ENCODE measurements around the gene ADAM12. TPM values are rescaled to one million over a fixed set of nuclear protein-coding genes. Genes with fewer than 3 reads are reported as not detected.

Gene ADAM12
- total RNA-seq, 1 experiment from 2014 or later, result not detected

DNA sequence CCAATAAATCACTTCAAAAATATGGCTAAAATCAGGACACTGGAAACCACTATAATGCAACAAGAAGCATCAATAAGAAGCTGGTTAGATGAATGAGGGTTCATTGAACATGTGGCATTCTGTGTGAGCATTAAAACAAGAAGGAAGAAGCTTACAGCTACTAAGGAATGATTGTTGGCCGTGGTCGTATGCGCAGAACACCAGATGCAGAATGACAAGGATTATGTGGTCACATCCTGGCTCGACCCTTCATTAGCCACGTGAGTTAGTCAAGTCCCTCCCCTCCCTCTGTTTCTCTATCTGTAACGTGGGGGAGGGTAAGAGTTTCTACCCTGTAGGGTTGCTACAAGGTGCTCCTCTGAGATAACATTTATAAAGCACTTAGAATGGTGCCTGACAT lies 174.3 kb downstream of the ADAM12 start:
- no peaks in the 10 kb centered on the region for H3K9me3 Mint-ChIP-seq (ENCODE audit: low read depth, unreplicated experiment)
- BruUV-seq (replicated peaks), result no TSS peak
- H3K27ac Mint-ChIP-seq (ENCODE audit: unreplicated experiment), result no peak overlapping the region

DNA sequence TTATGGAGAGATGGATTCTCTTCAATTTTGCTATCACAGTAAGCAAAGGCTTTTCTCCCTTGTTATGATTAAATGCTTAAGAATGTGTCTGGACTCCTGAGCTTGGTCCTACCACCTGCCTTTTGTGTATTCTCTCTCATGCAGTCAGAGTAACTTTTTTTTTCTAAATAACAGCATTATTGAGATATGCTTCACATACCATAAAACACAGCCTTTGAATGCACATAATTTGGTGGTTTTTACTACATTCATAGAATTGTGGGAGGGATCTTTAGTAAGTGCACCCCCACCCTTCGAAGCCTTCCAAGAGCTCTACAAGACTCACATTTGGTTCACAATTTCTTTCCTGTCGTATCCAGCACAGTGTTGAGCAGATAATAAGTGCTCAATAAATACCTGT lies 175.5 kb downstream of the ADAM12 start:
- DNase-seq, result no peak
- Mint-ChIP-seq H3K4me1 (ENCODE audit: low read depth, unreplicated experiment) (no peaks in the 10 kb centered on the region), H3K36me3 (ENCODE audit: insufficient read depth, unreplicated experiment) (no peaks in the 10 kb centered on the region), H3K4me3 (ENCODE audit: low read depth, unreplicated experiment) (no peak overlapping the region), H3K9me3 (ENCODE audit: low read depth, unreplicated experiment) (no peaks in the 10 kb centered on the region), H3K27me3 (ENCODE audit: unreplicated experiment) (peaks cover 27% of the 10 kb centered on the region), H3K27ac (ENCODE audit: unreplicated experiment) (no peak overlapping the region)
- BruUV-seq (replicated peaks), result no TSS peak
- CTCF ChIA-PET, result no interaction called here
- intact Hi-C loops (cut with micrococcal nuclease; ENCODE audit: unreplicated experiment), result no loop called here
- TF ChIP-seq, protein P1, sequence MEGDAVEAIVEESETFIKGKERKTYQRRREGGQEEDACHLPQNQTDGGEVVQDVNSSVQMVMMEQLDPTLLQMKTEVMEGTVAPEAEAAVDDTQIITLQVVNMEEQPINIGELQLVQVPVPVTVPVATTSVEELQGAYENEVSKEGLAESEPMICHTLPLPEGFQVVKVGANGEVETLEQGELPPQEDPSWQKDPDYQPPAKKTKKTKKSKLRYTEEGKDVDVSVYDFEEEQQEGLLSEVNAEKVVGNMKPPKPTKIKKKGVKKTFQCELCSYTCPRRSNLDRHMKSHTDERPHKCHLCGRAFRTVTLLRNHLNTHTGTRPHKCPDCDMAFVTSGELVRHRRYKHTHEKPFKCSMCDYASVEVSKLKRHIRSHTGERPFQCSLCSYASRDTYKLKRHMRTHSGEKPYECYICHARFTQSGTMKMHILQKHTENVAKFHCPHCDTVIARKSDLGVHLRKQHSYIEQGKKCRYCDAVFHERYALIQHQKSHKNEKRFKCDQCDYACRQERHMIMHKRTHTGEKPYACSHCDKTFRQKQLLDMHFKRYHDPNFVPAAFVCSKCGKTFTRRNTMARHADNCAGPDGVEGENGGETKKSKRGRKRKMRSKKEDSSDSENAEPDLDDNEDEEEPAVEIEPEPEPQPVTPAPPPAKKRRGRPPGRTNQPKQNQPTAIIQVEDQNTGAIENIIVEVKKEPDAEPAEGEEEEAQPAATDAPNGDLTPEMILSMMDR (IDR thresholded peaks at IDR 0.05; ENCODE audit: unreplicated experiment), result no peak

More for the DNA sequence above, 174.3 kb downstream of the ADAM12 start:
- Mint-ChIP-seq H3K4me1 (ENCODE audit: low read depth, unreplicated experiment) (no peaks in the 10 kb centered on the region), H3K36me3 (ENCODE audit: insufficient read depth, unreplicated experiment) (no peaks in the 10 kb centered on the region), H3K27me3 (ENCODE audit: unreplicated experiment) (peaks cover 27% of the 10 kb centered on the region), H3K4me3 (ENCODE audit: low read depth, unreplicated experiment) (no peak overlapping the region)
- CTCF ChIA-PET, result no interaction called here
- intact Hi-C loops (cut with micrococcal nuclease; ENCODE audit: unreplicated experiment), result no loop called here
- no peak for DNase-seq
- TF ChIP-seq, protein P1 (IDR thresholded peaks at IDR 0.05; ENCODE audit: unreplicated experiment), result no peak

DNA sequence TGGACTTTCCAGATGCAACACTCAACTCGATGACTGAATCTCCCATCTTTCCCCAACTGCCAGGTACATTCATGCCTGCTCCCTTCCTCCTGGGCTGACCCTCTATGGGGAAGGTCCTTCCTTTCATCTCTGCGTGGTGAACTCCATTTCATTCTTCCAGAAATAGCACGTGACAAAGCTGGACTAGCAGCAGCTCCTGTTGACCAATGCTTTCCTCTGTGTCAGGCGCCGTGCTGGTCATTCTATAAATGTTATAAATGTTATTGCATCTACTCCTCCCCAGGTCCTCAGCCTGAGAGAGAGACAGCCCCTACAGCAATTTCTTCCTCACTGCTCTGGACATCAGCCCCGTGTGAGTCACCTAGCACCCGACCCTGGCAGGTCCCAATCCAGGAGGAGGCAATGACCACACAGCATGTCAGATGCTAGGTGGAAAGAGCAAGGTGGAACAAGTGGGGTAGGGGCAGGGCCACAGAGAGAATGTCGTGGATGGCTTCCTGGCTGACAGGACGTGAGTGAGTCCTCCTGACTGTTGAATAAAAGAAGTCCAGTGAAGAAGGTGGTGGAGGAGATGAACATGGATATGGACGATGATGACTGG lies 178.1 kb downstream of the ADAM12 start:
- Mint-ChIP-seq H3K9me3 (ENCODE audit: low read depth, unreplicated experiment) (no peaks in the 10 kb centered on the region), H3K27me3 (ENCODE audit: unreplicated experiment) (peaks cover 38% of the 10 kb centered on the region), H3K27ac (ENCODE audit: unreplicated experiment) (no peak overlapping the region), H3K4me1 (ENCODE audit: low read depth, unreplicated experiment) (no peaks in the 10 kb centered on the region), H3K36me3 (ENCODE audit: insufficient read depth, unreplicated experiment) (no peaks in the 10 kb centered on the region), H3K4me3 (ENCODE audit: low read depth, unreplicated experiment) (no peak overlapping the region)
- intact Hi-C loops (cut with micrococcal nuclease; ENCODE audit: unreplicated experiment), result no loop called here
- no TSS peak for BruUV-seq (replicated peaks)
- CTCF ChIA-PET, result no interaction called here
- TF ChIP-seq, protein P1 (IDR thresholded peaks at IDR 0.05; ENCODE audit: unreplicated experiment), result no peak
- no peak for DNase-seq

DNA sequence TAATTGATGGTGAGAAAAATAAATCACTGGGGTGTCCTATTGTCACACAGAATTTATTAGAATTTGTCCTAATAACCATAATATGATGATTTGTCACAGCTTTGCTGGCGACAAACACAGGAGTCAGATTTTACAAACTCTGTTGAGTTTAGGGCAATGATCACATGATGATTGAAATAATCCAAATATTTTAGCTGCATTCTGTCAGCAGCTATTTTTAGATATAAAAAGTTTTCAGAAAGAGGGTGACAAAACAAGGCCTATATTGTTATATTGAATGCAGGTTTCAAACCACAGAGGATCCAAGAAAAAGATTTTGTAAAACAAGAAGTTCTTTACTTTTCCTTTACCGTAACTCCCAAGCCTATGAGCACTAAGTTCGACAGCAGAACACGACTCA lies 178.8 kb downstream of the ADAM12 start:
- H3K36me3 Mint-ChIP-seq (ENCODE audit: insufficient read depth, unreplicated experiment), result no peaks in the 10 kb centered on the region
- intact Hi-C loops (cut with micrococcal nuclease; ENCODE audit: unreplicated experiment), result no loop called here
- no peak overlapping the region for H3K27ac Mint-ChIP-seq (ENCODE audit: unreplicated experiment)
- CTCF ChIA-PET, result no interaction called here
- DNase-seq, result no peak
- H3K4me1 Mint-ChIP-seq (ENCODE audit: low read depth, unreplicated experiment), result no peaks in the 10 kb centered on the region
- no TSS peak for BruUV-seq (replicated peaks)
- TF ChIP-seq, protein P1 (IDR thresholded peaks at IDR 0.05; ENCODE audit: unreplicated experiment), result no peak
- no peaks in the 10 kb centered on the region for H3K9me3 Mint-ChIP-seq (ENCODE audit: low read depth, unreplicated experiment)
- H3K27me3 Mint-ChIP-seq (ENCODE audit: unreplicated experiment), result peaks cover 38% of the 10 kb centered on the region
- no peak overlapping the region for H3K4me3 Mint-ChIP-seq (ENCODE audit: low read depth, unreplicated experiment)

Data from Calu3 (cell line).